Activated T-helper 17 cell treated with anti-CD3 and anti-CD28 coated beads, Interleukin-2, amount 50 U/mL, for 72 hours (primary cell): ENCODE measurements around the gene OSBPL9. TPM values are rescaled to one million over a fixed set of nuclear protein-coding genes. Genes with fewer than 3 reads are reported as not detected.
"Not testable (repeated sequence)": the region's sequence is repeated elsewhere in the genome, so short reads cannot be mapped to it uniquely, and the experiment has no call there.

Experiments
- ATAC-seq: fragments of 150-1000 bp; cut with Tn5 transposase; replicated peaks from 2 replicates; pipeline ENCODE4 v1.10.0; 2021; ENCODE audit warnings: mild to moderate bottlenecking, moderate library complexity
- H3K27ac Mint-ChIP-seq: one replicate; pipeline ENCODE4 v1.8.0; 2022; ENCODE audit warnings: mixed read lengths
- H3K27me3 Mint-ChIP-seq: one replicate; pipeline ENCODE4 v1.8.0; 2022; ENCODE audit warnings: mixed read lengths
- H3K36me3 Mint-ChIP-seq: one replicate; pipeline ENCODE4 v1.8.0; 2022; ENCODE audit warnings: low read depth, mild to moderate bottlenecking, mixed read lengths
- H3K4me1 Mint-ChIP-seq: one replicate; pipeline ENCODE4 v1.8.0; 2022; ENCODE audit warnings: mixed read lengths
- H3K4me3 Mint-ChIP-seq: one replicate; pipeline ENCODE4 v1.8.0; 2022; ENCODE audit warnings: mild to moderate bottlenecking, mixed read lengths
- H3K9me3 Mint-ChIP-seq: one replicate; pipeline ENCODE4 v1.8.0; 2022; ENCODE audit warnings: mixed read lengths
- total RNA-seq, 2 donors: library from RNA; stranded (reverse); gene quantifications; one replicate each; pipeline ENCODE4 v1.2.3, GENCODE V29; 2022

The OSBPL9 gene
- total RNA-seq, 2 donors from 2014 or later: 42.9 to 47.6 TPM

GRCh38 chr1:51789342-51789741, 172.4 kb downstream of the OSBPL9 start:
- Mint-ChIP-seq H3K4me1 (peaks cover 13% of the 10 kb centered on the region), H3K27ac (peak overlapping the region; percentile 22), H3K4me3 (no peak overlapping the region), H3K27me3 (no peaks in the 10 kb centered on the region), H3K36me3 (peaks cover 100% of the 10 kb centered on the region), H3K9me3 (no peaks in the 10 kb centered on the region)
- no peak for ATAC-seq

GRCh38 chr1:51790385-51790784, 173.5 kb downstream of the OSBPL9 start:
- peak overlapping the region; percentile 34 for H3K27ac Mint-ChIP-seq
- H3K36me3 Mint-ChIP-seq: peaks cover 100% of the 10 kb centered on the region

GRCh38 chr1:51791888-51792287, 175.0 kb downstream of the OSBPL9 start:
- Mint-ChIP-seq H3K36me3 (peaks cover 92% of the 10 kb centered on the region), H3K27ac (peak overlapping the region; percentile 34), H3K9me3 (no peaks in the 10 kb centered on the region), H3K4me3 (no peak overlapping the region), H3K27me3 (no peaks in the 10 kb centered on the region), H3K4me1 (peaks cover 13% of the 10 kb centered on the region)
- ATAC-seq: no peak

More at GRCh38 chr1:51790385-51790784, 173.5 kb downstream of the OSBPL9 start:
- no peak for ATAC-seq
- Mint-ChIP-seq H3K27me3 (no peaks in the 10 kb centered on the region), H3K4me1 (peaks cover 13% of the 10 kb centered on the region), H3K4me3 (no peak overlapping the region), H3K9me3 (no peaks in the 10 kb centered on the region)

- H3K27ac Mint-ChIP-seq: peak overlapping the region; percentile 34
- ATAC-seq: peak; percentile 90
- H3K36me3 Mint-ChIP-seq: peaks cover 92% of the 10 kb centered on the region
- H3K27me3 Mint-ChIP-seq: no peaks in the 10 kb centered on the region
- no peak overlapping the region for H3K4me3 Mint-ChIP-seq
- no peaks in the 10 kb centered on the region for H3K9me3 Mint-ChIP-seq
- peaks cover 13% of the 10 kb centered on the region for H3K4me1 Mint-ChIP-seq
Observed at GRCh38 chr1:51792864-51793263, 176.0 kb downstream of the OSBPL9 start.

GRCh38 chr1:51794260-51794659, 177.4 kb downstream of the OSBPL9 start:
- H3K36me3 Mint-ChIP-seq: peaks cover 92% of the 10 kb centered on the region
- peak overlapping the region; percentile 34 for H3K27ac Mint-ChIP-seq

GRCh38 chr1:51794868-51795267, 178.0 kb downstream of the OSBPL9 start:
- Mint-ChIP-seq H3K27me3 (no peaks in the 10 kb centered on the region), H3K36me3 (peaks cover 89% of the 10 kb centered on the region), H3K27ac (peak overlapping the region; percentile 60), H3K4me1 (peaks cover 13% of the 10 kb centered on the region), H3K9me3 (no peaks in the 10 kb centered on the region), H3K4me3 (no peak overlapping the region)
- no peak for ATAC-seq

More at GRCh38 chr1:51794260-51794659, 177.4 kb downstream of the OSBPL9 start:
- Mint-ChIP-seq H3K9me3 (no peaks in the 10 kb centered on the region), H3K27me3 (no peaks in the 10 kb centered on the region), H3K4me1 (peaks cover 13% of the 10 kb centered on the region), H3K4me3 (no peak overlapping the region)
- no peak for ATAC-seq

- no peak for ATAC-seq
- no peak overlapping the region for H3K27ac Mint-ChIP-seq
- no peak overlapping the region for H3K4me3 Mint-ChIP-seq
- peaks cover 87% of the 10 kb centered on the region for H3K36me3 Mint-ChIP-seq
- H3K9me3 Mint-ChIP-seq: no peaks in the 10 kb centered on the region
- no peaks in the 10 kb centered on the region for H3K27me3 Mint-ChIP-seq
- no peaks in the 10 kb centered on the region for H3K4me1 Mint-ChIP-seq
Observed at GRCh38 chr1:51799372-51799771, 182.5 kb downstream of the OSBPL9 start.

- no peak overlapping the region for H3K4me3 Mint-ChIP-seq
- no peaks in the 10 kb centered on the region for H3K4me1 Mint-ChIP-seq
- H3K9me3 Mint-ChIP-seq: no peaks in the 10 kb centered on the region
- no peaks in the 10 kb centered on the region for H3K27me3 Mint-ChIP-seq
- H3K36me3 Mint-ChIP-seq: peaks cover 91% of the 10 kb centered on the region
- no peak for ATAC-seq
- no peak overlapping the region for H3K27ac Mint-ChIP-seq
Observed at GRCh38 chr1:51814513-51814912, 197.6 kb downstream of the OSBPL9 start.

GRCh38 chr1:51818487-51818886, 201.6 kb downstream of the OSBPL9 start:
- Mint-ChIP-seq H3K36me3 (peaks cover 93% of the 10 kb centered on the region), H3K27me3 (no peaks in the 10 kb centered on the region), H3K4me3 (no peak overlapping the region), H3K9me3 (no peaks in the 10 kb centered on the region), H3K27ac (peak overlapping the region; percentile 3), H3K4me1 (no peaks in the 10 kb centered on the region)
- ATAC-seq: no peak

- H3K9me3 Mint-ChIP-seq, H3K27me3 Mint-ChIP-seq, H3K27ac Mint-ChIP-seq, H3K4me1 Mint-ChIP-seq, ATAC-seq, H3K4me3 Mint-ChIP-seq: not testable (repeated sequence)
- peaks cover 90% of the 10 kb centered on the region for H3K36me3 Mint-ChIP-seq
Observed at GRCh38 chr1:51819021-51819420, 202.1 kb downstream of the OSBPL9 start.

GRCh38 chr1:51819810-51820209, 202.9 kb downstream of the OSBPL9 start:
- H3K9me3 Mint-ChIP-seq: no peaks in the 10 kb centered on the region
- H3K36me3 Mint-ChIP-seq: peaks cover 90% of the 10 kb centered on the region
- H3K4me3 Mint-ChIP-seq: no peak overlapping the region
- H3K27me3 Mint-ChIP-seq: no peaks in the 10 kb centered on the region
- no peak overlapping the region for H3K27ac Mint-ChIP-seq
- ATAC-seq: no peak
- no peaks in the 10 kb centered on the region for H3K4me1 Mint-ChIP-seq

- Mint-ChIP-seq H3K4me1 (no peaks in the 10 kb centered on the region), H3K36me3 (peaks cover 83% of the 10 kb centered on the region), H3K4me3 (no peak overlapping the region), H3K9me3 (no peaks in the 10 kb centered on the region), H3K27me3 (no peaks in the 10 kb centered on the region), H3K27ac (no peak overlapping the region)
- no peak for ATAC-seq
Observed at GRCh38 chr1:51829058-51829457, 212.2 kb downstream of the OSBPL9 start.

GRCh38 chr1:51833700-51834099, 216.8 kb downstream of the OSBPL9 start:
- no peaks in the 10 kb centered on the region for H3K9me3 Mint-ChIP-seq
- no peak overlapping the region for H3K27ac Mint-ChIP-seq
- H3K27me3 Mint-ChIP-seq: no peaks in the 10 kb centered on the region
- H3K4me1 Mint-ChIP-seq: no peaks in the 10 kb centered on the region
- ATAC-seq: no peak
- no peak overlapping the region for H3K4me3 Mint-ChIP-seq
- peaks cover 86% of the 10 kb centered on the region for H3K36me3 Mint-ChIP-seq

GRCh38 chr1:51837243-51837642, 220.4 kb downstream of the OSBPL9 start:
- Mint-ChIP-seq H3K27me3 (no peaks in the 10 kb centered on the region), H3K27ac (no peak overlapping the region), H3K9me3 (no peaks in the 10 kb centered on the region), H3K4me1 (peaks cover 5% of the 10 kb centered on the region), H3K4me3 (no peak overlapping the region), H3K36me3 (peaks cover 76% of the 10 kb centered on the region)
- no peak for ATAC-seq
